CD4-positive, alpha-beta memory T cell (primary cell): Measurements from ENCODE around the gene BCL10. TPM values are rescaled to one million over a fixed set of nuclear protein-coding genes. Genes with fewer than 3 reads are reported as not detected.
A peak's percentile ranks its signal among the peaks of the same experiment; 100 is the strongest.

Source experiments
- CTCF ChIA-PET: fragments of 350-600 bp; sonication (Branson Sonifier 250); formaldehyde crosslinking; loops from one replicate; lab custom pipeline; 2021; ENCODE audit warnings: inconsistent platforms; ENCODE audit not compliant: partially characterized antibody; lab: Charles Lee
- POLR2A ChIA-PET: fragments of 350-600 bp; sonication (Branson Sonifier 250); formaldehyde crosslinking; loops from one replicate; lab custom pipeline; 2021; ENCODE audit not compliant: partially characterized antibody; lab: Charles Lee
- DNase-seq, 5 donors: peaks; one replicate each; pipeline versions ENCODE4 v3.0.0 to v3.0.0-alpha.2; 2020 to 2022; ENCODE audit warnings: mixed read lengths in 1 of 5
- H3K27ac ChIP-seq: one replicate; pipeline ENCODE4 v1.7.0; 2013; ENCODE audit warnings: low read depth, low read length
- H3K27me3 ChIP-seq: 2 replicates; pipeline ENCODE4 v1.7.0; 2013; ENCODE audit warnings: mild to moderate bottlenecking, low read length, moderate library complexity; ENCODE audit not compliant: insufficient read depth
- H3K36me3 ChIP-seq: 2 replicates; pipeline ENCODE4 v1.7.0; 2013; ENCODE audit warnings: mild to moderate bottlenecking, low read length, moderate library complexity; ENCODE audit not compliant: insufficient read depth
- H3K4me1 ChIP-seq: 2 replicates; pipeline ENCODE4 v1.7.0; 2013; ENCODE audit warnings: mild to moderate bottlenecking, low read length, moderate library complexity; ENCODE audit not compliant: insufficient read depth
- H3K4me3 ChIP-seq, 2 donors: one replicate each; pipeline ENCODE4 v1.7.0; 2013; ENCODE audit warnings: low read length in 2 of 2, mild to moderate bottlenecking in 1 of 2
- H3K9me3 ChIP-seq, 2 donors: one replicate each; pipeline ENCODE4 v1.7.0; 2013; ENCODE audit warnings: low read length in 2 of 2, control low read depth in 1 of 2; ENCODE audit not compliant: control insufficient read depth in 1 of 2
- H3K27ac Mint-ChIP-seq, 7 donors: one replicate each; pipeline ENCODE4 v1.8.0; 2020 to 2021; ENCODE audit warnings: mixed read lengths in 7 of 7, mild to moderate bottlenecking in 6 of 7, inconsistent platforms in 3 of 7, moderate library complexity in 3 of 7
- H3K27me3 Mint-ChIP-seq, 2 donors: one replicate each; pipeline ENCODE4 v1.8.0; 2020 to 2021; ENCODE audit warnings: mixed read lengths in 2 of 2
- H3K36me3 Mint-ChIP-seq, 2 donors: one replicate each; pipeline ENCODE4 v1.8.0; 2020 to 2021; ENCODE audit warnings: mixed read lengths in 2 of 2, inconsistent platforms in 1 of 2, mild to moderate bottlenecking in 1 of 2
- H3K4me1 Mint-ChIP-seq, 4 donors: one replicate each; pipeline ENCODE4 v1.8.0; 2020 to 2021; ENCODE audit warnings: mixed read lengths in 4 of 4, mild to moderate bottlenecking in 1 of 4
- H3K4me3 Mint-ChIP-seq, 8 donors: one replicate each; pipeline ENCODE4 v1.8.0; 2020 to 2021; ENCODE audit warnings: mixed read lengths in 8 of 8, mild to moderate bottlenecking in 7 of 8, moderate library complexity in 6 of 8, inconsistent platforms in 3 of 8
- H3K9me3 Mint-ChIP-seq, 8 donors: one replicate each; pipeline ENCODE4 v1.8.0; 2020 to 2021; ENCODE audit warnings: mixed read lengths in 8 of 8, mild to moderate bottlenecking in 5 of 8, inconsistent platforms in 3 of 8, moderate library complexity in 1 of 8
- intact Hi-C: fragments of 100-400 bp; cut with micrococcal nuclease; formaldehyde crosslinking; loops from one replicate; pipeline ENCODE4 v1.15.1; 2023
- polyA plus RNA-seq, 2 donors: library from polyadenylated mRNA; unstranded; fragments of 300-500 nt; fragmentation: Illumina TruSeq; gene quantifications; one replicate each; pipeline ENCODE4 v1.2.3, GENCODE V29; 2021
- total RNA-seq, 2 experiments: library from RNA; stranded (reverse); gene quantifications; one replicate each; pipeline ENCODE4 v1.2.3, GENCODE V29; 2021

Gene BCL10
- total and polyA plus RNA-seq, 4 experiments from 2014 or later: 21.2 to 37.0 (median 30.8) TPM

DNA sequence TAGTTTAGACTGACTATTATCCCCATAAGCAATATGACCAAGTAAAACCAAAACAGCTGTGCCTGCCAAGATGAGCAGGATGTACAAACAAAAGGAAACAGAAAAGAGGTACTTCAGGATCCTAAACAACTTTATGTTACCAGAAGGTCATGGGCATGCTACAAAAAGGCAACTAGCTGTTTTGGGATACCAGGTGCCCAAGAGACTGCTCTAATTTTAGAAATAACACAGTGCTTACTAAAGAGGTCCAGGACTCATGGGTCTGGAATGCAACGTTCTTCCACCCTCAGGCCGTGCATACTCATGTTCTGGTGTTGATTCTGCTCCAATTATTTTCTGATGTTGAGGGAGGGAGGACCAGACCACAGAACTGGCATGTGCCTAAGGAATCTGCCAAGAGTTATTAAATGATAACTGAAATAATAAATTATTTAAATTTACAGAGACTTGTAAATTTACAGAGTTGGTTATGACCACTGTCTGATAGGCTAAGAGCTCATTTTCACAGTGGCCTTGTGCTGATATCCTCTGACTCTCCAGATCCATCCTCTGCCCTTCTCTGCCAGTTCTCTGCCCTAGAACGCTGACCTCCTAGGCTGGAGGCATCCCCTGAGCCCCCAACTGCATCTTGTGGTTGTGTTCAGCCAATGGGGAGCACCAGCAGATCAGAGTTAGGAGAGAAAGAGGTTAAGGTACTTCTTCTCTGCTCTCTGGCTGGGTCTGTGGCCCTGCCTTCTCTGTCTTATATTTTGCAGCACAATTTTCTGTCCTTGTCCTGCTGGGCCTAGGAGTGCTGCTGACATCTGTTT lies 37.7 kb upstream of the BCL10 start:
- Mint-ChIP-seq H3K9me3 (no peaks in the 10 kb centered on the region), H3K4me3 (no peak overlapping the region), H3K36me3 (no peaks in the 10 kb centered on the region), H3K4me1 (no peaks in the 10 kb centered on the region), H3K27ac (no peak overlapping the region), H3K27me3 (peaks cover 36 to 37% of the 10 kb centered on the region in 2 donors)
- intact Hi-C loops: no loop called here
- Histone ChIP-seq H3K27me3 (peaks cover 6% of the 10 kb centered on the region), H3K4me1 (no peaks in the 10 kb centered on the region), H3K36me3 (no peaks in the 10 kb centered on the region), H3K9me3 (no peaks in the 10 kb centered on the region), H3K4me3 (no peak overlapping the region), H3K27ac (no peak overlapping the region)
- CTCF ChIA-PET: no interaction called here
- POLR2A ChIA-PET: no interaction called here
- no peak for DNase-seq

DNA sequence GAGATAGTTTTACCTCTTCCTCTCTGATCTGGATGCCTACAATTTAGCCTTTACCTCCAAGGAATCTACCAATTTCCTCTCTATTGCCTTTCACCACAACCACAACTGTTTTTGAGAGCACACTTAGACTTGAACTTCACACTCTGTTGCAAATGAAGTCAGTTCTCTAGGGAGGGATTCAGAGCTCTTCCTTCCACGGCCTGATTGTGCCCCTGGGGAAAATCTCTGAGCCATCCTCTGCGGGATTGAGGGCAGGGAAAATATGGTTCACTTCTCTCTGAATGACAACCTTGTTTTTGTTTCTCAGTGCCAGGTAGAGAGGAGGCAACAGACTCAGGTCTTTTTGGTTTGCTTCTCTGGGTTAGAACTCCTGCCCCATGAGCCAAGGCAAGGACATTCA lies 35.4 kb upstream of the BCL10 start:
- DNase-seq: no peak
- peaks cover 12% of the 10 kb centered on the region for H3K27me3 ChIP-seq
- no peaks in the 10 kb centered on the region for H3K36me3 ChIP-seq
- no peak overlapping the region for H3K27ac ChIP-seq
- POLR2A ChIA-PET: no interaction called here
- CTCF ChIA-PET: no interaction called here
- peaks cover 2 to 9% (median 5%) of the 10 kb centered on the region in 4 donors for H3K4me1 Mint-ChIP-seq
- H3K9me3 ChIP-seq: no peaks in the 10 kb centered on the region
- peaks cover 8% of the 10 kb centered on the region for H3K4me1 ChIP-seq
- no peak overlapping the region for H3K4me3 Mint-ChIP-seq
- H3K27me3 Mint-ChIP-seq: peaks cover 32% of the 10 kb centered on the region in 2 donors
- intact Hi-C loops: no loop called here
- H3K27ac Mint-ChIP-seq: no peak overlapping the region
- H3K4me3 ChIP-seq: no peak overlapping the region
- H3K36me3 Mint-ChIP-seq: no peaks in the 10 kb centered on the region
- H3K9me3 Mint-ChIP-seq: no peaks in the 10 kb centered on the region

DNA sequence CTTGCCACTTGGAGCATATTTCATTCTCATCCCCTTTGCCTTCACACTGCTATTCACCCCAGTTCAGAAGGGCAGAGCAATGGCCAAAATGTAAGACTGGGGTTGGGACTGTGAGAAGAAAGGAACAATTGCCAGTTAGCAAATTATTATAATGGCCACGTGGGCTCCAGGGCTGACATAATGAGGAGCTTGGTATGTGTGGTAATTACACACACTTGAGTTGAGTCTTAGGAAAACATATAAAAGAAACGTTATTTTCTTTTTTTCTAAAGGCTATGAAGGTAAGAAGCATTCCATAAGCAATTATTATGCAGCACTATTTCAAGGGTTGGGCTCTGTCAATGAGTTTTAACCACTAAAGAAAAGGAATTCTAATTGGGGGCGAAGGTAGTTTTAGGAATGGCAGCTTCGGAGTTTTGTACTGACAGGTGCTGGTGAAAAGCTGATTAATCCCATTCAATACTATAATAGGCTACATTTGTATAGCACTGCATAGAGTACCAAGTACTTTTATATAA lies 32.5 kb upstream of the BCL10 start:
- Histone ChIP-seq H3K27ac (no peak overlapping the region), H3K4me1 (peaks cover 8% of the 10 kb centered on the region), H3K27me3 (peaks cover 12% of the 10 kb centered on the region), H3K9me3 (no peaks in the 10 kb centered on the region), H3K36me3 (no peaks in the 10 kb centered on the region), H3K4me3 (no peak overlapping the region)
- ChIA-PET CTCF (interaction anchor here (1.1 to 2.8 kb wide), 3 partner anchors 12 to 383 kb away, joined by 3 to 19 read pairs (median 6); partner anchors contain the start of gene BCL10), POLR2A (no interaction called here)
- H3K27ac Mint-ChIP-seq: no peak overlapping the region
- DNase-seq: no peak
- intact Hi-C loops: loop anchor here (5.0 kb wide), 1 partner anchor 383 kb away; no protein-coding TSS in a partner anchor
- H3K4me3 Mint-ChIP-seq: peak overlapping the region in 3 of 8 donors; percentile 58 to 89 (median 80)
- no peaks in the 10 kb centered on the region for H3K9me3 Mint-ChIP-seq
- H3K36me3 Mint-ChIP-seq: no peaks in the 10 kb centered on the region
- H3K4me1 Mint-ChIP-seq: peaks cover 2 to 9% (median 5%) of the 10 kb centered on the region in 4 donors
- peaks cover 25 to 29% of the 10 kb centered on the region in 2 donors for H3K27me3 Mint-ChIP-seq

DNA sequence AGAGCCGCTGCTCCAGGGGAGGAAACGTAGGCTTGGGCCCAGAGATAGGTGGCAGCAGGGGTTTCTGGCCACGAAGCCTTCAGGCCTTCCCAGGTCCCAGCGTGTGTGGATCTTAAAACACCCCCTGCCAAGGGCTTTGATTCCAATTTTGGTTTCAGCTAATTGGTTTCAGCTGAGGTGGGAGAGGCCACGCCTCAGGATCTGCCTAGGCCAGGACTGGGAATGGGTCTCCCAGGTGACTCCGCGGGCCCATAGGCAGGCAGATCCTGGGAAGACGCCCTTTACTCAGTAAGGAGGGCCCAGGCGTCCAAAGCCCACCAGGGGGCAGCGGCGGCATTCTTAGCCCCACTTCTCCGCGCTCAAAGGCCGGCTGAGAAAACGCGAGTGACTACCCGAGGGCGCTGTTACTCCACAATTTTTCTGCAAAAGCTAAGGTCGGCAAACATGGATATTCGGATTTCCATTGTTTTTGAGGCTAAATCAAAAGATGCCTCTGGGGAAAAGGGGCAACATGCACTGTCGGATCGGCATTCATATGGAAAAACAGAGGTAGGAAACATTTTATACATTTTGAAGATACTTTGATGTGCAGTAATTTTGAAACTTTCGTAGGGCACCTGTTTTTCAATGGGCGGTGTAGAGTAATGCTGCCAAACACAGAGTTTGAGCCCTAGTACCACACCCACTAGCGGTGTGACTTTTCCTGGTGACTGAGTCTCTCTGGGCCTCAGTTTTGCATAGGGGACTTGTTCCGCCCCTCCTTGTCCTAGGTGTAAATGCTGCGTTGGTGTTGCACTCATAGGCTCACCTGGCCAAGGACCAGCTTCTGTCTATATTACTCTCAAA lies 31.8 kb upstream of the BCL10 start:
- peak overlapping the region; percentile 63 to 89 (median 80) for H3K4me3 Mint-ChIP-seq
- CTCF ChIA-PET: interaction anchor here (1.0 to 2.8 kb wide), 5 partner anchors 11 to 710 kb away, joined by 3 to 19 read pairs (median 4); partner anchors contain the start of gene BCL10

DNA sequence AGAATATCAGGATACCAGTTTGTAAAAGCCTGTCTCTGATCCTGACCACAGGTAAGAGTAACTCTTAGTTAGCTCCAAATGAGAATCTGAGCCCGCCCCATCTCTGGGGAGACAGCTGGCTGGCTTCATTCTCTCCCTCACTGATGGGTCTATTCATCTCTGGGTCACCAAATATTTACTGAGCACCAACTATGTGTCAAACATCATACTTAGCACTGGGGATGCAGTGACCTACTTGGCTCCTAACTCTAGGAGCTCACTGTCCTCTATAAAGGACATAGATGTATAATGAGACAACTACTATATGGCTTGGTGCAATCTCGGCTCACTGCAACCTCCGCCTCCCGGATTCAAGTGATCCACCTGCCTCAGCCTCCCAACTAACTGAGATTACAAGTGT lies 29.8 kb upstream of the BCL10 start:
- Histone ChIP-seq H3K4me1 (peaks cover 8% of the 10 kb centered on the region), H3K4me3 (no peak overlapping the region), H3K9me3 (no peaks in the 10 kb centered on the region), H3K36me3 (no peaks in the 10 kb centered on the region), H3K27me3 (peaks cover 12% of the 10 kb centered on the region), H3K27ac (no peak overlapping the region)
- Mint-ChIP-seq H3K36me3 (no peaks in the 10 kb centered on the region), H3K27ac (no peak overlapping the region), H3K4me1 (peaks cover 2 to 9% (median 5%) of the 10 kb centered on the region in 4 donors), H3K9me3 (no peaks in the 10 kb centered on the region), H3K27me3 (peaks cover 14 to 20% of the 10 kb centered on the region in 2 donors), H3K4me3 (no peak overlapping the region)
- ChIA-PET POLR2A (no interaction called here), CTCF (interaction anchor here (2.6 kb wide), 1 partner anchor 30 kb away, joined by 6 read pairs; the partner anchor contains the start of gene BCL10)
- no peak for DNase-seq
- intact Hi-C loops: loop anchor here (5.0 kb wide), 1 partner anchor 386 kb away; no protein-coding TSS in a partner anchor

More for the DNA sequence above, 31.8 kb upstream of the BCL10 start:
- Histone ChIP-seq H3K36me3 (no peaks in the 10 kb centered on the region), H3K27ac (no peak overlapping the region), H3K27me3 (peaks cover 12% of the 10 kb centered on the region), H3K4me3 (peak overlapping the region in 1 of 2 donors; percentile 24), H3K4me1 (peaks cover 8% of the 10 kb centered on the region), H3K9me3 (no peaks in the 10 kb centered on the region)
- Mint-ChIP-seq H3K27me3 (peaks cover 19 to 26% of the 10 kb centered on the region in 2 donors), H3K9me3 (no peaks in the 10 kb centered on the region), H3K36me3 (no peaks in the 10 kb centered on the region), H3K27ac (peak overlapping the region in 1 of 7 donors; percentile 41), H3K4me1 (peaks cover 2 to 9% (median 5%) of the 10 kb centered on the region in 4 donors)
- intact Hi-C loops: loop anchor here (5.0 kb wide), 1 partner anchor 384 kb away; no protein-coding TSS in a partner anchor
- DNase-seq: peak in 4 of 5 donors; percentile 36 to 48 (median 42)
- POLR2A ChIA-PET: no interaction called here

DNA sequence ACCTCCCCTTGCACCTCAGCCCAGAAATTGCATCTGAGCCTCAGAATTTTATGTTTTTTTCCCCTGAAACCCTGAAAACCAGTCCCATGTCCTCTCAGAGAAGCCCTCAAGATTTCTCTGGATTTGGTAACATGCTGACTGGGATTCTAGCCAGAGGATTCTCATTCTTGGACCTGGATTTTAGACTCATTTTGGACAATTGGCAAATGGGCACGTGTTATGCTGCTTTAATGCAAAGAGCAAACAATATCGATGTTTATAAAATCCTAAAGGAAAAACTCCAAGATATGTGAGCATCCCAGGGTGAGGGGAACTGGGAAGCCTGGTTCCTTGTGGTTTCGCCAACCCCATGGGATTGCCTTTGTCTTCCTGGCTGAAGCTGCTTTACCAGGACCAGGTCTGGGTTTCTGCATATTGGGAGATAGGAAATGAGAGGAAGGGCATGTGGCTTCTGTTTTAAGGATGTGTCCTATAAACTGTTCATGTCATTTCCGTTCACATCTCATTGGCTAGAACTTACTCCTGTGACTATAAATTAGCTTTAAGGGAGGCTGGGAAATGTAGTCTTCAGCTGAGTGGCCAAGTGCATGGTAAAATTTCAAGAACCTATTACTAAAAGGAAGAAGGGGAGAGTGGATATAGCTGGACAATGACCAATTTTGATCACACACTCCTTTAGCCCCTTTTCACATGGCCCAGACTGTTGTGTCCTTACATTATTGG lies 27.2 kb upstream of the BCL10 start:
- POLR2A ChIA-PET: no interaction called here
- Histone ChIP-seq H3K27me3 (peaks cover 4% of the 10 kb centered on the region), H3K4me1 (peaks cover 10% of the 10 kb centered on the region), H3K27ac (no peak overlapping the region), H3K36me3 (no peaks in the 10 kb centered on the region), H3K9me3 (no peaks in the 10 kb centered on the region), H3K4me3 (no peak overlapping the region)
- H3K9me3 Mint-ChIP-seq: no peaks in the 10 kb centered on the region
- DNase-seq: no peak
- intact Hi-C loops: no loop called here
- no peak overlapping the region for H3K27ac Mint-ChIP-seq
- no peaks in the 10 kb centered on the region for H3K36me3 Mint-ChIP-seq
- CTCF ChIA-PET: interaction anchor here (1.3 kb wide), 1 partner anchor 12 kb away, joined by 3 read pairs; no protein-coding TSS in a partner anchor
- H3K27me3 Mint-ChIP-seq: peaks cover 0 to 4% of the 10 kb centered on the region in 2 donors
- H3K4me3 Mint-ChIP-seq: no peak overlapping the region
- H3K4me1 Mint-ChIP-seq: peaks cover 4 to 13% (median 9%) of the 10 kb centered on the region in 4 donors
